Loucy (cell line): ENCODE measurements around the gene FGD5.

Experiments used
- H2AFZ ChIP-seq: fragments of 200-600 bp; sonication (generic); 2 replicates; pipeline ENCODE4 v1.6.0; 2016; ENCODE audit warnings: antibody characterized with exemption, mild to moderate bottlenecking, low read length, moderate library complexity
- H3F3A ChIP-seq: fragments of 200-600 bp; 2 replicates; pipeline ENCODE4 v1.6.0; 2016; ENCODE audit warnings: antibody characterized with exemption, low read depth, mild to moderate bottlenecking
- H3K27me3 ChIP-seq: fragments of 200-600 bp; sonication (generic); 2 replicates; pipeline ENCODE4 v1.6.1; 2014; ENCODE audit warnings: low read length, mild to moderate bottlenecking; ENCODE audit not compliant: insufficient read depth, poor library complexity, severe bottlenecking
- H3K36me3 ChIP-seq: fragments of 200-600 bp; sonication (generic); 2 replicates; pipeline ENCODE4 v1.6.1; 2016; ENCODE audit warnings: low read length; ENCODE audit not compliant: insufficient read depth
- H3K4me1 ChIP-seq: fragments of 200-600 bp; sonication (generic); 2 replicates; pipeline ENCODE4 v1.5.1; 2014; ENCODE audit warnings: low read length, mild to moderate bottlenecking; ENCODE audit not compliant: insufficient read depth, poor library complexity, severe bottlenecking
- H3K4me2 ChIP-seq: fragments of 200-600 bp; sonication (generic); 2 replicates; pipeline ENCODE4 v1.6.0; 2014; ENCODE audit warnings: antibody characterized with exemption, low read length, low read depth, mild to moderate bottlenecking; ENCODE audit not compliant: poor library complexity, severe bottlenecking
- H3K4me3 ChIP-seq: fragments of 200-600 bp; sonication (generic); 2 replicates; pipeline ENCODE4 v1.5.1; 2014; ENCODE audit warnings: low read length, mild to moderate bottlenecking, mixed read lengths; ENCODE audit not compliant: poor library complexity, severe bottlenecking
- H3K79me2 ChIP-seq: fragments of 200-600 bp; sonication (generic); 2 replicates; pipeline ENCODE4 v1.6.1; 2014; ENCODE audit warnings: low read length; ENCODE audit not compliant: insufficient read depth
- H3K9ac ChIP-seq: fragments of 200-600 bp; sonication (generic); 2 replicates; pipeline ENCODE4 v1.6.0; 2014; ENCODE audit warnings: mild to moderate bottlenecking, low read depth, low read length, moderate library complexity; ENCODE audit not compliant: poor library complexity, severe bottlenecking
- H3K9me2 ChIP-seq: fragments of 200-600 bp; sonication (generic); replicated peaks from 2 replicates; pipeline ENCODE4 v1.6.1; 2016; ENCODE audit warnings: low read depth, low read length, mixed read lengths
- H3K9me3 ChIP-seq: fragments of 200-600 bp; sonication (generic); 2 replicates; pipeline ENCODE4 v1.6.1; 2014; ENCODE audit warnings: mild to moderate bottlenecking, antibody characterized with exemption, low read length, low read depth; ENCODE audit not compliant: insufficient read depth
- H4K20me1 ChIP-seq: fragments of 200-600 bp; sonication (generic); 2 replicates; pipeline ENCODE4 v1.6.0; 2014; ENCODE audit warnings: antibody characterized with exemption, low read length, mild to moderate bottlenecking; ENCODE audit not compliant: insufficient read depth, poor library complexity, severe bottlenecking
- CTCF ChIP-seq: fragments of 200-600 bp; sonication (generic); conservative IDR thresholded peaks from 2 replicates; pipeline ENCODE4 v1.5.1; 2014; ENCODE audit warnings: mild to moderate bottlenecking, antibody characterized with exemption, low read length
- EZH2phosphoT487 ChIP-seq: fragments of 200-600 bp; IDR thresholded peaks from 2 replicates; pipeline ENCODE4 v1.6.1; 2018; ENCODE audit warnings: antibody characterized with exemption, mild to moderate bottlenecking, moderate library complexity, borderline replicate concordance

FGD5 gene

GRCh38 chr3:14845180-14845579, 26.4 kb downstream of the FGD5 start:
- H3K36me3 ChIP-seq: no peaks in the 10 kb centered on the region
- H3K9me2 ChIP-seq: no peaks in the 10 kb centered on the region
- H3K4me3 ChIP-seq: no peak overlapping the region
- H3K4me1 ChIP-seq: peaks cover 27% of the 10 kb centered on the region
- no peak overlapping the region for H3K9ac ChIP-seq
- H3K27me3 ChIP-seq: no peaks in the 10 kb centered on the region
- H3K9me3 ChIP-seq: no peaks in the 10 kb centered on the region
- H4K20me1 ChIP-seq: no peaks in the 10 kb centered on the region
- TF ChIP-seq EZH2phosphoT487 (no peak), CTCF (no peak)
- H3F3A ChIP-seq: no peaks in the 10 kb centered on the region
- H3K79me2 ChIP-seq: no peaks in the 10 kb centered on the region
- no peak overlapping the region for H2AFZ ChIP-seq
- no peak overlapping the region for H3K4me2 ChIP-seq

GRCh38 chr3:14845826-14846225, 27.1 kb downstream of the FGD5 start:
- H3K79me2 ChIP-seq: no peaks in the 10 kb centered on the region
- peaks cover 30% of the 10 kb centered on the region for H3K4me1 ChIP-seq
- no peak overlapping the region for H3K4me3 ChIP-seq
- H3K27me3 ChIP-seq: no peaks in the 10 kb centered on the region
- H2AFZ ChIP-seq: no peak overlapping the region
- H3K9me3 ChIP-seq: no peaks in the 10 kb centered on the region
- H4K20me1 ChIP-seq: no peaks in the 10 kb centered on the region
- H3K9me2 ChIP-seq: no peaks in the 10 kb centered on the region
- TF ChIP-seq EZH2phosphoT487: no peak
- no peak for TF ChIP-seq CTCF
- no peaks in the 10 kb centered on the region for H3K36me3 ChIP-seq
- no peak overlapping the region for H3K9ac ChIP-seq
- H3F3A ChIP-seq: no peaks in the 10 kb centered on the region
- H3K4me2 ChIP-seq: no peak overlapping the region

GRCh38 chr3:14846226-14846880, 27.6 kb downstream of the FGD5 start:
- TF ChIP-seq CTCF: no peak
- no peak for TF ChIP-seq EZH2phosphoT487
- H3K27me3 ChIP-seq: no peaks in the 10 kb centered on the region
- H3K79me2 ChIP-seq: no peaks in the 10 kb centered on the region
- H3F3A ChIP-seq: no peaks in the 10 kb centered on the region
- no peaks in the 10 kb centered on the region for H3K9me2 ChIP-seq
- H3K9ac ChIP-seq: no peak overlapping the region
- H3K36me3 ChIP-seq: no peaks in the 10 kb centered on the region
- H3K9me3 ChIP-seq: no peaks in the 10 kb centered on the region
- H4K20me1 ChIP-seq: no peaks in the 10 kb centered on the region
- H3K4me3 ChIP-seq: no peak overlapping the region
- H3K4me1 ChIP-seq: peaks cover 30% of the 10 kb centered on the region
- H2AFZ ChIP-seq: no peak overlapping the region
- no peak overlapping the region for H3K4me2 ChIP-seq
